Activated T-cell treated with anti-CD3 and anti-CD28 coated beads, Interleukin-2, amount 50 U/mL, for 4 hours (primary cell): ENCODE results near the gene OSBP2. TPM values are rescaled to one million over a fixed set of nuclear protein-coding genes. Genes with fewer than 3 reads are reported as not detected.

Source experiments
- ATAC-seq, 2 donors: fragments of 200-7000 bp; cut with Tn5 transposase; one replicate each; pipeline ENCODE4 v1.10.0; 2021
- DNase-seq: peaks from one replicate; pipeline ENCODE4 v3.0.0-alpha.2; 2020
- H3K27me3 Mint-ChIP-seq: one replicate; pipeline ENCODE4 v1.8.0; 2021; ENCODE audit warnings: low read depth, mixed read lengths
- H3K36me3 Mint-ChIP-seq: one replicate; pipeline ENCODE4 v1.8.0; 2022; ENCODE audit warnings: mixed read lengths; ENCODE audit not compliant: insufficient read depth
- H3K4me1 Mint-ChIP-seq: one replicate; pipeline ENCODE4 v1.8.0; 2021; ENCODE audit warnings: low read depth, mixed read lengths
- H3K4me3 Mint-ChIP-seq: one replicate; pipeline ENCODE4 v1.8.0; 2021; ENCODE audit warnings: mild to moderate bottlenecking, moderate library complexity, mixed read lengths
- H3K9me3 Mint-ChIP-seq: one replicate; pipeline ENCODE4 v1.8.0; 2021; ENCODE audit warnings: mixed read lengths
- total RNA-seq, 3 donors: library from RNA; stranded (reverse); gene quantifications; one replicate each; pipeline ENCODE4 v1.2.1, GENCODE V29; 2021

OSBP2 gene, protein sequence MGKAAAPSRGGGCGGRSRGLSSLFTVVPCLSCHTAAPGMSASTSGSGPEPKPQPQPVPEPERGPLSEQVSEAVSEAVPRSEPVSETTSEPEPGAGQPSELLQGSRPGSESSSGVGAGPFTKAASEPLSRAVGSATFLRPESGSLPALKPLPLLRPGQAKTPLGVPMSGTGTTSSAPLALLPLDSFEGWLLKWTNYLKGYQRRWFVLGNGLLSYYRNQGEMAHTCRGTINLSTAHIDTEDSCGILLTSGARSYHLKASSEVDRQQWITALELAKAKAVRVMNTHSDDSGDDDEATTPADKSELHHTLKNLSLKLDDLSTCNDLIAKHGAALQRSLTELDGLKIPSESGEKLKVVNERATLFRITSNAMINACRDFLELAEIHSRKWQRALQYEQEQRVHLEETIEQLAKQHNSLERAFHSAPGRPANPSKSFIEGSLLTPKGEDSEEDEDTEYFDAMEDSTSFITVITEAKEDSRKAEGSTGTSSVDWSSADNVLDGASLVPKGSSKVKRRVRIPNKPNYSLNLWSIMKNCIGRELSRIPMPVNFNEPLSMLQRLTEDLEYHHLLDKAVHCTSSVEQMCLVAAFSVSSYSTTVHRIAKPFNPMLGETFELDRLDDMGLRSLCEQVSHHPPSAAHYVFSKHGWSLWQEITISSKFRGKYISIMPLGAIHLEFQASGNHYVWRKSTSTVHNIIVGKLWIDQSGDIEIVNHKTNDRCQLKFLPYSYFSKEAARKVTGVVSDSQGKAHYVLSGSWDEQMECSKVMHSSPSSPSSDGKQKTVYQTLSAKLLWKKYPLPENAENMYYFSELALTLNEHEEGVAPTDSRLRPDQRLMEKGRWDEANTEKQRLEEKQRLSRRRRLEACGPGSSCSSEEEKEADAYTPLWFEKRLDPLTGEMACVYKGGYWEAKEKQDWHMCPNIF
- total RNA-seq: 1 to 10 TPM; 1.2 to 1.3 (median 1.3) TPM

DNA sequence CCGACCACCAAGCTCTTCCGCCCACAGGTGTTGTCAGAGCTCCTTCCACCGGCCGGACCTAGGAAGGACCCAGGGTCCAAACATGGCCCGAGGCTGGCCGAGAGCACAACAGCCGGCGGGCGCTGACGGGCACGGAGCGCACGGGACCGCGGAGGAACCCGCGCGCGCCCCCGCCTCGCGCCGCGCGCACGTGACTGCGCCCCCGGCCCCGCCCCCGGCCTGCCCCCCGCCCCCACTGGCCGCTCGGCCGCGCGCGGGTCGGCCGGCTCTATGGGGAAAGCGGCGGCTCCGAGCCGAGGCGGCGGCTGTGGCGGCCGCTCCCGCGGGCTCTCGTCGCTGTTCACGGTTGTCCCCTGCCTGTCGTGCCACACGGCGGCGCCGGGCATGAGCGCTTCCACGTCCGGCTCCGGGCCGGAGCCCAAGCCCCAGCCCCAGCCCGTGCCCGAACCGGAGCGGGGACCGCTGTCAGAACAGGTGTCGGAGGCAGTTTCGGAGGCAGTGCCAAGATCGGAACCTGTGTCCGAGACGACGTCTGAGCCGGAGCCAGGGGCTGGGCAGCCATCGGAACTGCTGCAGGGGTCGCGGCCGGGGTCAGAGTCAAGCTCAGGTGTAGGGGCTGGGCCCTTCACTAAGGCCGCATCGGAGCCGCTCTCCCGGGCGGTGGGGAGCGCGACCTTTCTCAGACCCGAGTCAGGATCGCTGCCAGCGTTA, at the start of gene OSBP2:
OSBP2 (plus strand) TSS at position 235 of the 711 bp plus-strand sequence; CDS start at position 271, 36 bp downstream.
- DNase-seq (peak; percentile 17), ATAC-seq (peak; percentile 64 to 67)
- Mint-ChIP-seq H3K27me3 (peaks cover 12% of the 10 kb centered on the region), H3K9me3 (no peaks in the 10 kb centered on the region), H3K4me1 (peaks cover 13% of the 10 kb centered on the region), H3K4me3 (peak within 1 kb of the TSS; percentile 85), H3K36me3 (no peaks in the 10 kb centered on the region)

DNA sequence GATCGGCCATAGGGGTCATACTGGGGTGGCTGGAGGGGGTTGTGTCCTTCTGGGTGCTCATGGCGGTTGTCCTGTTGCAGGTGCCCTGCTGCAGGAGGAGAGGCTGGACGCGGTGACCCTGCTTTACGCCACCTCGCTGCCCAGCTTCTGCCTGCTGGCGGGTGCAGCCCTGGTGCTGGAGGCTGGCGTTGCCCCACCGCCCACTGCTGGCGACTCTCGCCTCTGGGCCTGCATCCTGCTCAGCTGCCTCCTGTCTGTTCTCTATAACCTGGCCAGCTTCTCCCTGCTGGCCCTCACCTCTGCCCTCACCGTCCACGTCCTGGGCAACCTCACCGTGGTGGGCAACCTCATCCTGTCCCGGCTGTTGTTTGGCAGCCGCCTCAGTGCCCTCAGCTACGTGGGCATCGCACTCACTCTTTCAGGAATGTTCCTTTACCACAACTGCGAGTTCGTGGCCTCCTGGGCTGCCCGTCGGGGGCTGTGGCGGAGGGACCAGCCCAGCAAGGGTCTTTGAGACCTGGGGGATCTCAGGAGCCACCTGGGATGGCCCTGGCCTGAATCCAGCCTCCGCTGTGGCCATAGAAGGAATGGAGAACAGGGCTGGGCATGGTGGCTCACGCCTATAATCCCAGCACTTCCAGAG, 48.0 kb upstream of the OSBP2 start:
- Mint-ChIP-seq H3K4me1 (peaks cover 42% of the 10 kb centered on the region), H3K9me3 (no peaks in the 10 kb centered on the region), H3K27me3 (no peaks in the 10 kb centered on the region), H3K4me3 (no peak overlapping the region), H3K36me3 (peaks cover 3% of the 10 kb centered on the region)
- no peak for DNase-seq
- no peak for ATAC-seq

DNA sequence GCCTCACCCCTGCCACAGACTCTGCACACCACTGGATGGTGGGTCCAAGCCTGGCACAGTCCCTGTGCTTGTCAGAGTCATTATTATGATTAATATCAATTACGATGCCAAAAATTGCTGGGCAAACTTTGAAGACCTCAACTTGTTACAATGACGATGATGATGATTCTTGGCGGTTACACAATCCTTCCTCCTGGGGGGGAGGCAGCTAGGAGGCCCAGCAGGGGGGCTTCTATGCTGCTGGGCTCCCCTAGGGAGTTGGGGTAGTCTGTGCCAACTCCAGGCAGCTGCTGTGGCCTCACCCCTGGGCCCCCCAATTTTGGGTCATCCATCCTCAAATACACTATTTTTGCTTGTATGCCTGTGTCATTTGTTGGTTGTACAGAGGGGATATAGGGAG, 47.1 kb upstream of the OSBP2 start:
- Mint-ChIP-seq H3K4me1 (peaks cover 42% of the 10 kb centered on the region), H3K4me3 (no peak overlapping the region), H3K9me3 (no peaks in the 10 kb centered on the region), H3K27me3 (no peaks in the 10 kb centered on the region), H3K36me3 (peaks cover 3% of the 10 kb centered on the region)
- ATAC-seq: no peak
- DNase-seq: no peak

DNA sequence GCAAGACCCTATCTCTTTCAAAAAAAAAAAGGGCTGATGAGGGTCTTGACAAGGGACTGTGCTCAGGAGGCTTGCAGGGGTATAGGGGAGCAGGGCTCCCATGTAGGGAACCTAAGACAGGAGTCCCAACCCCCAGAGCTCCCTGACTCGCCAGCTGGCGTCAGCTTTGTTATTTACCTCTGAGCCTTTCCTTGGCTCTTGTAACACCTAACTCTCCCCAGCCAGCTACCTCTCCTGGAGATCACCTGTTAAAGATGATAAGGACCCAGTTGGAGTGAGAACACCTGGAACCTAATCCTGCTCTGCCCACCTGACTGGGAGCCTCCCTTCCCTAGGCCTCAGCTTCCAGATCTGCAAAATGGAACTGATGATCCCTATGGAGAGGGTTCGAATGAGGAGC, 45.8 kb upstream of the OSBP2 start:
- H3K27me3 Mint-ChIP-seq: no peaks in the 10 kb centered on the region
- no peaks in the 10 kb centered on the region for H3K9me3 Mint-ChIP-seq
- peaks cover 3% of the 10 kb centered on the region for H3K36me3 Mint-ChIP-seq
- H3K4me1 Mint-ChIP-seq: peaks cover 34% of the 10 kb centered on the region
- no peak overlapping the region for H3K4me3 Mint-ChIP-seq
- ATAC-seq: no peak
- no peak for DNase-seq

DNA sequence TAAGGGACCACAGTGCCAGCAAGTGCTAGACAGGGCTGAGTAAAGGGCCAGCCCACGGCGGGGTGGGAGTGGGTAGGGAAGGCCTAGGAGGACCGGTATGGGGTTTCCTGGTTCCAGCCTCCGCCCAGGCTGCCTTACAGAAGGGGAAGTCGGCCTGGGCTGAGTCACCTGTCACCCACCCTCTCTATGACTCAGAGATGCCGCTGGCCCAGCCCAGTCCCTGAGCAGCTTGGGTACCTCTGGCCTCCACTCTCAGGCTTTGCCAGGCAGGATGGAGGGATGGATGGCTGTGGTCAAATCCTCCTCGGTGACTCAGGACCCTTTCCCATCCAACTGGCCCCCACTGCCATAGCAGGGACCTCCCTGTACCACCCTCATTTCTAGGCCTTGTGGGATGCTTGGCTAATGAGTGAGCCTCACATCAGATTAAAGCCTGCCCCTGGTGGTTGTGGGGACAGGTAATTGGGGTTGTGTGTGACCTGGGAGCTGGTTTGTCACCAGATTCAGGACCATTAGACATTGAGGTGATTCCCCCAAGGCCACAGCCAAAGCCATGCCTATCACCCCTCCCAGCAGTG, 45.2 kb upstream of the OSBP2 start:
- peaks cover 6% of the 10 kb centered on the region for H3K36me3 Mint-ChIP-seq
- no peaks in the 10 kb centered on the region for H3K9me3 Mint-ChIP-seq
- no peak overlapping the region for H3K4me3 Mint-ChIP-seq
- no peaks in the 10 kb centered on the region for H3K27me3 Mint-ChIP-seq
- peak; percentile 82 for DNase-seq
- peaks cover 27% of the 10 kb centered on the region for H3K4me1 Mint-ChIP-seq
- ATAC-seq: peak; percentile 99 to 100

DNA sequence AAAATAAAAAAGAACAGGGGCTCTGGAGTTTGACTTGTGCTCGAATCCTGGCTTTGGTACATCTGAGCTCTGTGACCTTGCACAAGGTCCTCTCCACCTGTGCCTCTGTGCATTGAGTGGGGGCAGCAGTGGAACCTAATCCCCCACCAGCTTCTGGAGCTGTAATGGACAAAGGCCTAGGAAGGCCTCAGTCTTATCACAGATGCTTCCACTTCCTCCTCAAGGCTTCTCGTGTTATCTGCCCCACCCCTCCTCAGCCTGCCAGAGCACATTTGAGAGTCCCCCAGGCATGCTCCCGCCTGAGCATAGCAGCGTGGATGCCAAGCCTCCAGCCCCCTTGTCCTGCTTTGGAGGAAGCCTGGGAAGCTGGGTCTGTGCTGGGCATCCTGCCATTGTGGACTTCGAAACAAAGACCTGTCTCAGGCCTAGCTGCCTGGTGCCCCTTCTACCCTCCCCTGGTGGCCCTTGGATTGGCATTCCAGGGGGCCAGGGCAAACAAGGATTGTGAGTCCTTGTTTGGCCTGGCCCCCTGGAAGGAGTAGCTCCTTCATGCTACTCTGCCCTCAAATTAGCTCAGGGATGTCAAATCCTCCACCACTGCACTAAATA, 44.1 kb upstream of the OSBP2 start:
- Mint-ChIP-seq H3K36me3 (peaks cover 9% of the 10 kb centered on the region), H3K4me3 (no peak overlapping the region), H3K4me1 (peaks cover 20% of the 10 kb centered on the region), H3K27me3 (no peaks in the 10 kb centered on the region), H3K9me3 (no peaks in the 10 kb centered on the region)
- ATAC-seq (no peak), DNase-seq (no peak)

DNA sequence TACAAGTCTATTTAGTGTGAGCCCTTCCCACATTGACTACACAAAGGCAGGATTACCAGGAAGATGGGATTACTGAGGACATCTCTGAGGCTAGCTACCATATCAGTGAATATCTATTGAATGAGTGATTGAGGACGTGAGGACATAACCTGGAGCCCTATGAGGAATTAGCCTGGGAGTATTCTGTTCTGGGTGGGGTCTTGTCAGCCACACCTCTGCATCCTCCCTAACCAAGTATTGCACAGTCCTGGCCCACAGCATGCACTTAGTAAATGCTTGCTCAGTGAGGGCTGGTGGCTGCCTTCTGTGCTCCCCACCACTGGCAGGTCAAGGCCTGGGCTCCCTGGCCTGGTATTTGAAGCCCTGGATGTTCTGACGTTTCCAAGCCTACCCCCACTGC, 41.8 kb upstream of the OSBP2 start:
- peaks cover 9% of the 10 kb centered on the region for H3K36me3 Mint-ChIP-seq
- no peaks in the 10 kb centered on the region for H3K27me3 Mint-ChIP-seq
- peaks cover 20% of the 10 kb centered on the region for H3K4me1 Mint-ChIP-seq
- ATAC-seq: no peak
- no peak overlapping the region for H3K4me3 Mint-ChIP-seq
- no peaks in the 10 kb centered on the region for H3K9me3 Mint-ChIP-seq
- no peak for DNase-seq

DNA sequence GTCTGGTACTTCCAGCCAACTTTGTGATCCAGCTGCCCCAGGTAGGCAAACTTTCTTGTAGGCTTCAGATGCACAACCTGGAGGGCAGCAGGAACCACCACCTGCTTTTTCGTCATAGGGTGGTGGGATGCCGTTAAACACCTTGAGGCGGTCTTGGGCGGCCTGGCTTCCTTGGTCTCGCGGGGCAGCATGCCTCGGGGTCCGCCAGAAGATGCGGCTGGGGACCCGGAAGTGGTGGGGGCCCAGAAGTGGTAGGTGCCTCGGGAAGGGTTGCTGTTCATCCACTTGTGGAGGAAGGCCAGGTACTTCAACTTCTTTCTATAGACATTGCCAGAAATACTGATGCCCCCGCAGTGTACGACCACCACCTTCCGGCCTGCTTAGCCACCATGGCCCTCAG, 40.3 kb upstream of the OSBP2 start:
- Mint-ChIP-seq H3K36me3 (peaks cover 8% of the 10 kb centered on the region), H3K27me3 (no peaks in the 10 kb centered on the region), H3K9me3 (no peaks in the 10 kb centered on the region), H3K4me3 (no peak overlapping the region), H3K4me1 (peaks cover 9% of the 10 kb centered on the region)
- ATAC-seq (no peak), DNase-seq (no peak)

DNA sequence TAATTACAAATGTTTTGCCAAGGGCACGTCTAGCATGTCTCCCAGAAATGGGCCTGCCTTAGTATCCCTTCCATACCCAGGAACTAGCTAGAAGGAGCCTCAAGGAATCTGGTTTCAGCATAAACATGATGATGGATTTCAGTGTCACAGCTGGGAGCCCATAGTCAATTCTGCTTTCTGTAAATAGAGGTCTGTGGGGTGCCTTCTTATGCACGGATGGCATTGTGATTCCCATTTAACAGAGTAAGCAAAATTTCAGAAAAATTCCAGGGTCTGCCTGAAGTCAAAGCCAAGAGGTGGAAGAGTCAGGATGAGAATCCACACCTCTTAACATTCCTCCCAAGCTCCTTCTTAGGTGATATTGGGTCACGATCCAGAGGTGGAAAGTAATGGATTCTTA, 39.1 kb upstream of the OSBP2 start:
- DNase-seq: no peak
- peaks cover 2% of the 10 kb centered on the region for H3K4me1 Mint-ChIP-seq
- H3K36me3 Mint-ChIP-seq: peaks cover 18% of the 10 kb centered on the region
- H3K9me3 Mint-ChIP-seq: no peaks in the 10 kb centered on the region
- no peaks in the 10 kb centered on the region for H3K27me3 Mint-ChIP-seq
- no peak for ATAC-seq
- H3K4me3 Mint-ChIP-seq: no peak overlapping the region

DNA sequence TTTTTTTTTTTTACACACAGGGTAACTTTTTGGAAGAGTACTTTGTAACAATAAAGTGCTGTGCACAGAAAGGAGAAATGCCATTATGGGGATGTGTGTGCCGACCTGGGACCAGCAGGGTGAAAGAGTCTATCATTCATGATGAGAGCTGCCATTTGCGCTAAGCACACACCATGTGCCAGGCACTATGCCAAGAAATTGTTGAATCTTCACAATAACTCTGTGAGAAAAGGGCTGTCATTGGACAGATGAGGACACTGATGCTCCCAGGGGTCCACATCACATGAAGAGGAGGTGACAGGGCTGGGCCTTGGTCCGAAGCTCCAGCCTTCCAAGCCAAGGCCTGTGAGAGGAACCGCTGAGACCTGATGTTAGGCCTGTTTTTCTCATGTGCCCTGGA, 32.6 kb upstream of the OSBP2 start:
- H3K27me3 Mint-ChIP-seq: no peaks in the 10 kb centered on the region
- H3K4me1 Mint-ChIP-seq: peaks cover 16% of the 10 kb centered on the region
- H3K4me3 Mint-ChIP-seq: no peak overlapping the region
- H3K9me3 Mint-ChIP-seq: no peaks in the 10 kb centered on the region
- no peak for ATAC-seq
- H3K36me3 Mint-ChIP-seq: peaks cover 26% of the 10 kb centered on the region
- DNase-seq: no peak

DNA sequence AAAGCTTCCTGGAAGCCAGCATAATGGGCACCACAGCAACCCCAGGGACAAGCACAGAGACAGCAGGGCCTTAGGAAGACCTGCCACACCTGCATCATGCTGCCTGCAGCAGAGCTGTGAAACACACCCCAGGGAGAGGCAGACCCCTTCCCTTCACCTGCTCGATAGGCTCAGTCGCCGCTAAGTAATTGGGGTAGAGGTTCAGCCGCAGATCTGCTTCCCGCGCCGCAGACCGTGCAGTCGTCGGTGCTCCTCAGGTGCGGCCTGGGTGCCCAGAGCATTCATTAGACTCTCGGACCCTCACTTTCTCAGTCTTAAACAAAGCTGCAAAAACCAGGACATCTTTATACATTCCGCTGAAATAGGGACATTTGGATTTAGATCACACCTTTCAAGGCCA, 29.9 kb upstream of the OSBP2 start:
- peaks cover 20% of the 10 kb centered on the region for H3K36me3 Mint-ChIP-seq

DNA sequence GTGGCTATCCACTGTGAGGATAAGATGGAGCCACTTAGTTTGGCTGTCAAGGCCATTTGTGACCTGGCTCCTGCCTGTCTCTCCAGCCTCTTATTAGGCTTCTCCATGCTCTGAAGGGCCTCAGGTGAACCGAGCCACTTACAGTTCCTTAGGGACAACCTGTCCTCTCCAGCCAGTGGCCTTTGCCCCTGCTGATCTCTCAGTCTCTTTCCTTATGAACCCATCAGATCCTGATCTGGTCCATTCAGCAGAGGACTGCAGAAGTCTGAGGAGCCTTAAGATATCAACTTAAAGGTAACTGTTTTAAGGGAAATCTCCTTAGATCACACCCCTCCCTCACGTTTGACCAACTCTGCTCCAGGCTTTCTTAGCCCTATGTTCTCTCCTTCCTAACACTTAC, 29.4 kb upstream of the OSBP2 start:
- H3K36me3 Mint-ChIP-seq: peaks cover 17% of the 10 kb centered on the region

More for the DNA sequence above, 29.9 kb upstream of the OSBP2 start:
- no peaks in the 10 kb centered on the region for H3K9me3 Mint-ChIP-seq
- no peaks in the 10 kb centered on the region for H3K27me3 Mint-ChIP-seq
- DNase-seq: no peak
- no peak overlapping the region for H3K4me3 Mint-ChIP-seq
- peaks cover 22% of the 10 kb centered on the region for H3K4me1 Mint-ChIP-seq
- no peak for ATAC-seq

DNA sequence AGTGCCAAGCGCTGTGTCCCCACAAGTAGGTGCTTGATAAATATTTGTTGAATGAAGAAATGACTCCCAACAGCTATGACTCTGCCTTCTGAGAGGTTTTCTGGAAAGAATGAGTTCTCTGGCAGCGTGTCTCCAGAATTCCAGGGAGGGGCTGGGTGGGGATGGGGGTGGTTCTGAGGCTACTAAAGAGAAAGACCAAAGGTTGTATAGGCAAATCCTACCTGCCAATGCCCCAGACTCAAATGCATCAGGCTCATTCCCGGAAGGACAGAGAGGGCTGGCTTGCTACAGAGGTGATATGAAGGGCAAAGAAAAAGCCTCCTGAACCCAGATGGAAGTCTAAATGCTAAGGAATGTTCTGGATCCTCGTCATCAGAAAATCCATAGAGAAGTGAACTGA, 28.9 kb upstream of the OSBP2 start:
- Mint-ChIP-seq H3K9me3 (no peaks in the 10 kb centered on the region), H3K4me3 (peak overlapping the region; percentile 95), H3K4me1 (peaks cover 22% of the 10 kb centered on the region), H3K36me3 (peaks cover 14% of the 10 kb centered on the region), H3K27me3 (no peaks in the 10 kb centered on the region)
- ATAC-seq (no peak), DNase-seq (no peak)

More for the DNA sequence above, 29.4 kb upstream of the OSBP2 start:
- DNase-seq (no peak), ATAC-seq (no peak)
- Mint-ChIP-seq H3K4me1 (peaks cover 22% of the 10 kb centered on the region), H3K9me3 (no peaks in the 10 kb centered on the region), H3K27me3 (no peaks in the 10 kb centered on the region), H3K4me3 (no peak overlapping the region)
